A673 (cell line): ENCODE results near the gene UBE3B.

Experiments used
- CTCF ChIP-seq: fragments of 300-800, 200-600 bp; sonication (generic); conservative IDR thresholded peaks from 2 replicates; pipeline ENCODE4 v1.5.1; 2017; ENCODE audit warnings: low read depth, mild to moderate bottlenecking, antibody characterized with exemption, low read length, moderate library complexity, mixed read lengths
- EZH2 ChIP-seq: fragments of 200-600 bp; sonication (generic); IDR thresholded peaks from 2 replicates; pipeline ENCODE4 v1.6.1; 2017; ENCODE audit warnings: borderline replicate concordance, low read depth, mild to moderate bottlenecking, mixed read lengths, antibody characterized with exemption, low read length; ENCODE audit not compliant: poor library complexity, severe bottlenecking

GRCh38 chr12:109521831-109522230 lies 44.4 kb downstream of the UBE3B start:
- TF ChIP-seq CTCF (no peak), EZH2 (no peak)
